ENCODE results near the gene PACRGL. TPM values are rescaled to one million over a fixed set of nuclear protein-coding genes. Genes with fewer than 3 reads are reported as not detected.
"Not testable (repeated sequence)": the region's sequence is repeated elsewhere in the genome, so short reads cannot be mapped to it uniquely, and the experiment has no call there.

Gene PACRGL
- total and polyA plus RNA-seq, 5 experiments from 2014 or later: 2.1 to 16.8 (median 5.3) TPM

DNA sequence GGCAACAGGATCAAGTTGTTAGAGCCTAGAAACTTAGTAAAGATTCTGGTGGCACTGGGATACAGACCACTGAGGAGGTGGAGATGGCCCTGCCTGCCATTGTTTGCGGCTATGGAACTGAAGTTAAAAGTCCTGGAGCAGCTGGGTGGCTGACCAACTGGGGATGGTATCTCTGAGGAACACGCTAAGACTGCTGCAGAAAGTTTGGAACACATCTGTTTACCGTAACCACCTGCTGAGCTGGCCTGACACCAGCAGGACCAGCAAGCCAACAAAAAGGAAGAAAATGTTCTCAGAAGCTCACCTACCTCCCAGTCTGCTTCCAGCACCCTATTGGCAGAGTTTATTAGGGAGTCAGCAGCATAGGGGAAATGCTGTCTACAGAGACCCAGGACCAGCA lies 17.4 kb upstream of the PACRGL start:
- no peaks in the 10 kb centered on the region for H3K9me3 Mint-ChIP-seq
- ATAC-seq: no peak

DNA sequence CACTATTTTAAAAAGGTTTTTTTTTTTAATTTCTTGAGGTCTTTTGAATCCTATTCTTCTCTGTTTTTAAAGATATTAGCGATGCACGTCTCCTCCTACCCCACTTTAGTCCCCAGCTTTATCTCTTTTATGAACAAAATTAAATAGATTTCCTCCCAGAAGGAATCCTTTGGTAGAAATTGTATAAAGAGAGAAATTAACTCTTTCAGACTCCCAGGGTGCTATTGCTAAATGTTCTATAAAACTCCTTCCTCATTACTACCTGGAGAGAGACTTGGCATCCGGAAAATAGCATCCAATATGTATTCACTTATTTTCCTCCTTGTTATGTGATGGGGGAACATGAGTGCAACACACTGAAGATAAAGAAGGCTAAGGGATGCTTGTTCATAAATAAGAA lies 16.5 kb upstream of the PACRGL start:
- Mint-ChIP-seq H3K36me3 (no peaks in the 10 kb centered on the region), H3K27me3 (peaks cover 9 to 28% (median 12%) of the 10 kb centered on the region in 5 donors), H3K4me3 (no peak overlapping the region), H3K27ac (peak overlapping the region in 1 of 10 donors; percentile 19), H3K4me1 (no peaks in the 10 kb centered on the region), H3K9me3 (no peaks in the 10 kb centered on the region)
- no peak for ATAC-seq
- POLR2A ChIA-PET: no interaction called here
- DNase-seq: no peak

More for the DNA sequence above, 17.4 kb upstream of the PACRGL start:
- Mint-ChIP-seq H3K27me3 (peaks cover 11 to 31% (median 16%) of the 10 kb centered on the region in 5 donors), H3K4me3 (no peak overlapping the region), H3K4me1 (no peaks in the 10 kb centered on the region), H3K36me3 (no peaks in the 10 kb centered on the region), H3K27ac (peak overlapping the region in 1 of 10 donors; percentile 30)
- POLR2A ChIA-PET: no interaction called here
- no peak for DNase-seq

DNA sequence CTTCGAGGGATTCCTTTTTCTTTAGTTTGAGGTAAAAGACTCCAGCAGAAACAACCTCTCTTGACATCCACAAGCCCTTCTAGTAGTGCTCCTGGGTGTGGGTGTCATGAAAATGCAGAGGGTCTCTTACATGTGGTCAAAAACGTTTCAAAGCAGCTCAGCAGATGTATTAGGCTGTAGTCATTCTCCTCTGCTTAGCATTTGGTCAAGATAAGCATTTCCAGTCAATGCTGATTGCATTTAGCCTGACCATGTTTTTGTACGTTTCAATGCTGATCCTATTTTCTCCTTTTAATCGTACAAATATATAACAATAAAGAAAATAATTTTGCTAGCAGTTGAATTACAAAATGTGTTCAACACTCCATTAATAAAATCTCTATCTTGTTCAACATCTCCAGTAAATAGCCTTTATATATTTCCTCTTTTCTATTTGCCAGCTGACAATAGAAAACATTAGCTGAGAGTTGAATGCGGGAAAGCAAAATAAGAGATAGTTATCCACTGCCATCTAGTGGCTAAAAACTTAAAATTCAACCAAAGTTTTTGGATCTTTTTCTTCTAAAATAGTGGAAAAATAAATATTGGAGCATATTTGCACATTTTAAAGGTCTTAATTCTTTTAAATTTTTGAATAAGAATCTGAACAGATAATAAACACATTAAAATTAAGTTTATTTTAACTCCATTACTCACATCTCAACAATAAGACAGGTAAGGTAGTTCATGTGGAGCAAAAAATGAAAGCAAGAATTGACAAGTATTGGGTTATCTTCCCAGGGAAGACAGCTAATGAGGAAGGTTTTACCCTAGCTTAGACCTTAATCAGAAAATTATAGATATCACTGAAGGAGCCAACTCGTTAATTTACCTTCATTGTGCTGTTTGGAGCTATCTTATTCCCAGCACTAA lies 15.2 kb upstream of the PACRGL start:
- H3K27ac Mint-ChIP-seq: no peak overlapping the region

DNA sequence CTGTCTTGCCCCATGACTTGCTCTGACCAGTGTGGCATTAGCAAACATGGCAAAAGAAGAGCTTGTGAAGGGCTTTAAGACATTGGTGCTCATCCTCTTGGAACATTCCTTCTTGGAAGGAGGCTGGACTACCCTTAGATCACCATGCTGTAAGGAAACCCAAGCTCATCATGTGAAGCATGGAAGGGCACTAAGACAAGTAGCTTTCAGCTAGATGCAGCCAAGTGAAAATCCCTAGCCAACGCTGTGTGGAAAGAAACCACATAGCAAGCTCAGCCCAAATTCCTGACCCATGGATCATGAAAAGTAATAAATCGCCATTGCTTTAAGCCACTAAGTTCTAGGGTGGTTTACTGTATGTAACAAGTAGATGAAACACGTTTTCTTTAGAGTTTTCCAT lies 12.4 kb upstream of the PACRGL start:
- Mint-ChIP-seq H3K9me3 (no peaks in the 10 kb centered on the region), H3K4me3 (no peak overlapping the region), H3K27ac (no peak overlapping the region), H3K36me3 (no peaks in the 10 kb centered on the region), H3K4me1 (no peaks in the 10 kb centered on the region), H3K27me3 (peaks cover 3 to 21% (median 5%) of the 10 kb centered on the region in 5 donors)
- POLR2A ChIA-PET: no interaction called here
- ATAC-seq: no peak
- DNase-seq: no peak

More for the DNA sequence above, 15.2 kb upstream of the PACRGL start:
- Mint-ChIP-seq H3K4me3 (no peak overlapping the region), H3K4me1 (no peaks in the 10 kb centered on the region), H3K36me3 (no peaks in the 10 kb centered on the region), H3K9me3 (no peaks in the 10 kb centered on the region), H3K27me3 (peaks cover 7 to 38% (median 13%) of the 10 kb centered on the region in 5 donors)
- ATAC-seq (no peak), DNase-seq (peak in 3 of 10 donors; percentile 16 to 26 (median 23))
- POLR2A ChIA-PET: no interaction called here

DNA sequence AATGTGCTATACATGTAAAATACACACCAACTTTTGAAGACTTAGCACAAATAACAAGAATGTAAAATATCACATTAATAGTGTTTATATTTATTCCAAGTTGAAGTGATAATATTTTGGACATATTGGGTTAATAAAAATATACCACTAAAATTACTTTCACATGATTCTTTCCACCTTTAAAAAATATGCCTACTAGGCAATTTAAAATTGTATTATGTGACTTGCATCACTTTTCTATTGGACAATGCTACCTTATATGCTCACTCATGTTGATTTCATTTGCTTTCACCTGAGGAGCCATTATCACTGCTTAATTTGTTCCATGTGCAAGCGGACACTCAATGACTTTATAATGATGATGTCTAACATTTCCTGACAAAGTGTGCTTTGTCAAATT lies 3.4 kb upstream of the PACRGL start:
- POLR2A ChIA-PET: no interaction called here
- H3K4me3 Mint-ChIP-seq: no peak overlapping the region
- H3K4me1 Mint-ChIP-seq: peaks cover 9 to 29% (median 21%) of the 10 kb centered on the region in 4 donors
- no peak overlapping the region for H3K27ac Mint-ChIP-seq
- ATAC-seq: no peak
- peaks cover 0 to 4% (median 2%) of the 10 kb centered on the region in 5 donors for H3K27me3 Mint-ChIP-seq
- H3K36me3 Mint-ChIP-seq: no peaks in the 10 kb centered on the region
- no peak for DNase-seq
- no peaks in the 10 kb centered on the region for H3K9me3 Mint-ChIP-seq

DNA sequence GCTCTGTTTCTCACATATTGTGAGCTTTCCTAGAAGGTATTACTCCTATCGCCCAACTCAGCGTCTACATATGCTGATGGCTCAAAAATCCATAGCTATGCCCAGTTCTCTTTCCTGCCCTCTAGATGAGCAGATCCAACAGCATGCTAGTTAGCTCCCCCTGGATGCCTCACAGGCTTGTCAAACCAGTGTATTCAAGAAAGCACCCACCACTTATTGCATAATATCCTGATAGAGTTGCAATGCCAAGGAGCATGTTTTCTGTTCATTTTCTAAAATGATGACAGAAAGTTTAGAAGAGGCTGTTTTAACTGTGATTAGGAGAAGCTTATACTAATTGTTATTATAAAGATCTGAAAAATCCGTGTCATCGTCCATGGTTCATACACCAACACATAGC lies 1.9 kb upstream of the PACRGL start:
- ATAC-seq (no peak), DNase-seq (no peak)
- POLR2A ChIA-PET: no interaction called here
- Mint-ChIP-seq H3K9me3 (no peaks in the 10 kb centered on the region), H3K36me3 (no peaks in the 10 kb centered on the region), H3K4me3 (peak overlapping the region in 1 of 10 donors; percentile 41), H3K27me3 (peaks cover 0 to 4% (median 2%) of the 10 kb centered on the region in 5 donors), H3K4me1 (peaks cover 9 to 43% (median 28%) of the 10 kb centered on the region in 4 donors), H3K27ac (peak overlapping the region in 6 of 10 donors; percentile 2 to 84 (median 52))

DNA sequence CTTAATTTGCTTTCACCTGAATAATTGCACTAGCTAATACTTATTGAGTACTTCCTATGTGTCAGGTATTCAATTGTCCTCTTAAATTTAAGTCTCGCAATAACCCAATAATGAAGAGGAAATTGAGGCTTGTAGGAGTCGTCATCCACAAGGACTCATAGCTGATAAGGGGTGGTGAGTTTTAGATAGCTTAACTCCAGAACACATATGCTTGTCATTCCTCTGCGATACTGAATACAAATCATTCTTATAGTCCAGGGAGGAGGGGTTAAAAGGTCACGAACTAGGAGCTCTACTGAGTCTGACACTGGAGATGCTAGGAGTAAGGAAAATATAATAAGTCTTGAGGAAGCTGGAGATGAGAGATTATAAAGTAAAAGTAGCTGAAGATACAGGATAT lies 1.4 kb upstream of the PACRGL start:
- peaks cover 0 to 4% (median 2%) of the 10 kb centered on the region in 5 donors for H3K27me3 Mint-ChIP-seq
- H3K27ac Mint-ChIP-seq: peak overlapping the region; percentile 22 to 91 (median 80)
- no peak for ATAC-seq
- no peaks in the 10 kb centered on the region for H3K9me3 Mint-ChIP-seq
- H3K4me1 Mint-ChIP-seq: peaks cover 11 to 43% (median 29%) of the 10 kb centered on the region in 4 donors
- no peak for DNase-seq
- POLR2A ChIA-PET: no interaction called here
- peak overlapping the region in 9 of 10 donors; percentile 44 to 95 (median 61) for H3K4me3 Mint-ChIP-seq
- peaks cover 0 to 2% (median 0%) of the 10 kb centered on the region in 3 donors for H3K36me3 Mint-ChIP-seq

DNA sequence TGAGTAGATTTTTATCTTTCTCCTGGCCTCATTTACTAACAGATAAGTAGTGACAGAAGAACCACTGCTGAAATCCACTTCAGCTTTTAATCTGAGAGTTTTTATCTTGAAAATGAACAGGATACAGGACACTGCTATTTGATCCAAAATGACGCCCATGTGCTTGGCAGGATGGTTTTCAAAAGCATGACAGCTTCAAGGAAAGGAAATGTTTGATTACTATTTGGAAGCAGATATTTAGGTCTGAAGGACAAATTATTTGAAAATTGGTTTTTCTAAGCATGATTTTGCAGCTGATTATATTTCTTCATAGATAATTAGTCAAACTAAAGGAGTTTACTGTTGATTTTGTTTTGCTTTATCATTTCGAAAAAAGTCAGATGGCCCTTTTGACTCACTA lies 11.1 kb downstream of the PACRGL start:
- H3K4me1 Mint-ChIP-seq: peaks cover 0 to 2% (median 0%) of the 10 kb centered on the region in 4 donors
- no peak overlapping the region for H3K4me3 Mint-ChIP-seq
- H3K9me3 Mint-ChIP-seq: peaks cover 0 to 9% (median 0%) of the 10 kb centered on the region in 9 donors
- POLR2A ChIA-PET: no interaction called here
- H3K36me3 Mint-ChIP-seq: peaks cover 20 to 67% (median 46%) of the 10 kb centered on the region in 3 donors
- no peaks in the 10 kb centered on the region for H3K27me3 Mint-ChIP-seq
- no peak overlapping the region for H3K27ac Mint-ChIP-seq
- no peak for DNase-seq
- no peak for ATAC-seq

DNA sequence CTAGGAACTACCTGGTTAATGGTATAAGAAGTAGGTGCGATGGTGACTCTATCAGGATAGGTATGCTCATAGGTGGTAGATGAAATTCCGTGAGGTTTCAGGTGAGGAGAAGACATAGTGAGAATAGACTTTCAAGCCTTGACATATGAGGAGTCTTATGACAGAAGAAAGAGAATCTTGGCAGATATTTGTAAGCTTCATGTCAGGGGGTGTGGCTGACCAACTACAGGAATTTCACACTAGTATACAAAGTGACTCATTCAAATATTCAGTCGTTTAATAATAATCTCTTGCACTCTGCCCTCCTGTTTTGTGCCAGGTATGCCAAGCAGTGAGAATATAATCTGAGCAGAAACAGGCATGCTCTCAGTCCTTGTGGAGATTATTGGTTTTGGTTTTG lies 22.8 kb downstream of the PACRGL start:
- no peaks in the 10 kb centered on the region for H3K27me3 Mint-ChIP-seq
- ATAC-seq: no peak
- no peak overlapping the region for H3K27ac Mint-ChIP-seq
- no peak overlapping the region for H3K4me3 Mint-ChIP-seq
- peaks cover 5 to 23% (median 13%) of the 10 kb centered on the region in 9 donors for H3K9me3 Mint-ChIP-seq
- DNase-seq: no peak
- POLR2A ChIA-PET: no interaction called here
- H3K36me3 Mint-ChIP-seq: peaks cover 33 to 91% (median 81%) of the 10 kb centered on the region in 3 donors
- H3K4me1 Mint-ChIP-seq: peaks cover 0 to 8% (median 0%) of the 10 kb centered on the region in 4 donors

DNA sequence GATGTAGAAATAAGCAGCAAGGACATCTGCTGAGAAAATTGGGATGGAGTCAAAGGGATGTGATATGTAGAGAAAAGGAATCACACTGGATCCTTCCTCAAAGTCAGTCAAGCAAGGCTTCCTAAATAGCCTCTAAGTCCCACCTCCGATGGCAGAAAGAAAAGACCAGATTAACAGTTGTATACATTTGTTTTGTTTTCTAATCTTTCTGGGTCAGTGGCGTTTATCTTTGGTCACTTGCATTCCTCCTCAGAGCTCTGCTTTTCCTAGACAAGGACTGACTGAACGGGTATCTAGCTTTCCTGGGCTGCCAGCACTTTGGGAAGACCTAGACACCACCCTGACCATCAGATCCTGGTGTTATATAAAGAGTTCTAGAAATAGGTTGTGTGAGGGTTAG lies 23.2 kb downstream of the PACRGL start:
- DNase-seq (no peak), ATAC-seq (no peak)
- H3K27me3 Mint-ChIP-seq: no peaks in the 10 kb centered on the region
- POLR2A ChIA-PET: no interaction called here
- H3K36me3 Mint-ChIP-seq: peaks cover 33 to 86% (median 76%) of the 10 kb centered on the region in 3 donors
- H3K27ac Mint-ChIP-seq: no peak overlapping the region
- H3K4me3 Mint-ChIP-seq: no peak overlapping the region
- peaks cover 5 to 23% (median 12%) of the 10 kb centered on the region in 9 donors for H3K9me3 Mint-ChIP-seq
- H3K4me1 Mint-ChIP-seq: peaks cover 0 to 8% (median 0%) of the 10 kb centered on the region in 4 donors

DNA sequence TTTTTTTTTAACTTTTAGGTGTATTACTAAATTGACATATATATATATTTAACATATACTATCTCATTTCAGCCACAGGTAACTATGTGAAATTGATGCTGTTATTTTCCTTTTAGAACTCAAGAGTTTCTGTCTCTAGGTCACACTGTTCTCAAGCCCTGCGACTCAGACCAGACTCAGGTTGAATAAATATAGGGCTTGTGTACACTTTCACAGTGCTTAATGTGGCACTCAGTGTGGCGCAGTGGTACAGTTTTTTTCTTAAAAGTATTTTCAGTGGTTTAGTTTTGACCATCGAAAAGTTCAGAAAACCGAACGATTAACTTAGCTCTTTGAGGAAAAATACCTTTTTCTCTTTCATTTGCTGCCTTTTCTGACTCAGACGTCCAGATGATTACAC lies 24.7 kb downstream of the PACRGL start:
- peaks cover 0 to 3% (median 0%) of the 10 kb centered on the region in 4 donors for H3K4me1 Mint-ChIP-seq
- H3K27ac Mint-ChIP-seq: no peak overlapping the region
- H3K36me3 Mint-ChIP-seq: peaks cover 25 to 81% (median 70%) of the 10 kb centered on the region in 3 donors
- DNase-seq (no peak), ATAC-seq (no peak)
- peaks cover 5 to 15% (median 10%) of the 10 kb centered on the region in 9 donors for H3K9me3 Mint-ChIP-seq
- H3K27me3 Mint-ChIP-seq: no peaks in the 10 kb centered on the region
- POLR2A ChIA-PET: no interaction called here
- no peak overlapping the region for H3K4me3 Mint-ChIP-seq

DNA sequence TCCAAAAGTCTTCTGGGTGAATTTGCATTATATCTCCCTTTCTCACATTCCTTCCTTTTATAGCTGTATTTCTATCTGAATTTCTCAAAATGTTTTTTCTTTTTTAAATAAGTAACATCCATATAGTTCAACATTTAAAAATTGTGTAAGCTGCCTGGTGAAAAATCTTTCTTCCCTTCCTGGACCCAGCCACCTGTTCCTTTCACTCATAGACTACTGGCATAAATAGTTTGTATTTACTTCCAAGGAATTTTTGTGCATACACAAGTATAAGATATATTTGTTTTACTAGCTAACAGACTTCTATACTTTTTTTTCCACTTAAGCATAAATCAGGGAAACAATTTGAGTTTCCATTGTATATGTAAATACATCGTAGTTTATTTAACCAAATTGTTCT lies 35.7 kb downstream of the PACRGL start:
- ATAC-seq (no peak), DNase-seq (no peak)
- no peaks in the 10 kb centered on the region for H3K27me3 Mint-ChIP-seq
- POLR2A ChIA-PET: no interaction called here
- H3K4me1 Mint-ChIP-seq: peaks cover 0 to 3% (median 0%) of the 10 kb centered on the region in 4 donors
- no peak overlapping the region for H3K4me3 Mint-ChIP-seq
- H3K27ac Mint-ChIP-seq: no peak overlapping the region
- H3K36me3 Mint-ChIP-seq: peaks cover 50 to 73% (median 67%) of the 10 kb centered on the region in 3 donors
- peaks cover 8 to 48% (median 39%) of the 10 kb centered on the region in 9 donors for H3K9me3 Mint-ChIP-seq

DNA sequence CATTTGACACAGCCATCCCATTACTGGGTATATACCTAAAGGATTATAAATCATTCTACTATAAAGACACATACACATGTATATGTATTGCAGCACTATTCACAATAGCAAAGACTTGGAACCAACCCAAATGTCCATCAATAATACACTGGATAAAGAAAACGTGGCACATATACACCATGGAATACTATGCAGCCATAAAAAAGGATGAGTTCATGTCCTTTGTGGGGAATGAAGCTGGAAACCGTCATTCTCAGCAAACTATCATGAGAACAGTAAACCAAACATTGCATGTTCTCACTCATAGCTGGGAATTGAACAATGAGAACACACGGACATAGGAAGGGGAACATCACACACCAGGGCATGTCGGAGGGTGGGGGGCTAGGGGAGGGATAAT lies 45.7 kb downstream of the PACRGL start:
- DNase-seq, H3K27me3 Mint-ChIP-seq, H3K4me3 Mint-ChIP-seq, POLR2A ChIA-PET, H3K4me1 Mint-ChIP-seq, ATAC-seq, H3K27ac Mint-ChIP-seq: not testable (repeated sequence)
- Mint-ChIP-seq H3K9me3 (peaks cover 0 to 43% (median 25%) of the 10 kb centered on the region in 9 donors), H3K36me3 (peaks cover 1 to 24% (median 22%) of the 10 kb centered on the region in 3 donors)
